HepG2 (cell line): ENCODE data around the gene SNRNP48. TPM values are rescaled to one million over a fixed set of nuclear protein-coding genes. Genes with fewer than 3 reads are reported as not detected.
A peak's percentile ranks its signal among the peaks of the same experiment; 100 is the strongest.

Experiments
- CBX1 ChIP-seq: IDR thresholded peaks from one replicate; pipeline ENCODE4 v1.6.1; 2016; ENCODE audit warnings: antibody characterized with exemption, low read depth
- CENPX ChIP-seq: sonication (generic); formaldehyde crosslinking; IDR thresholded peaks from 2 replicates; pipeline ENCODE4 v1.9.0; 2021; ENCODE audit warnings: mild to moderate bottlenecking, missing genetic modification reagents, moderate library complexity
- EHMT2 ChIP-seq: fragments of 200-600 bp; sonication (generic); IDR thresholded peaks from 2 replicates; pipeline ENCODE4 v1.7.0; 2017; ENCODE audit warnings: antibody characterized with exemption, low read depth, low read length, borderline replicate concordance
- GATAD2A ChIP-seq: IDR thresholded peaks from 2 replicates; pipeline ENCODE4 v1.6.1; 2016
- HES4 ChIP-seq: sonication (generic); formaldehyde crosslinking; IDR thresholded peaks from 2 replicates; pipeline ENCODE4 v1.9.0; 2021; ENCODE audit warnings: mild to moderate bottlenecking, missing genetic modification reagents, borderline replicate concordance
- HNF4A ChIP-seq: sonication (generic); formaldehyde crosslinking; IDR thresholded peaks from 2 replicates; pipeline ENCODE4 v1.4.0; 2020; ENCODE audit warnings: missing genetic modification reagents
- NR1H2 ChIP-seq: sonication (generic); formaldehyde crosslinking; IDR thresholded peaks from 2 replicates; pipeline ENCODE4 v1.8.1; 2022; ENCODE audit warnings: low read depth, missing genetic modification reagents, borderline replicate concordance
- PHF21A ChIP-seq: sonication (generic); formaldehyde crosslinking; IDR thresholded peaks from 2 replicates; pipeline ENCODE4 v1.5.0; 2020; ENCODE audit warnings: mild to moderate bottlenecking, missing genetic modification reagents
- PHF8 ChIP-seq: sonication (generic); formaldehyde crosslinking; IDR thresholded peaks from 2 replicates; pipeline ENCODE4 v1.5.0; 2020; ENCODE audit warnings: missing genetic modification reagents
- THYN1 ChIP-seq: sonication (generic); formaldehyde crosslinking; IDR thresholded peaks from 2 replicates; pipeline ENCODE4 v1.8.1; 2023; ENCODE audit warnings: low read depth, mild to moderate bottlenecking, moderate library complexity, missing genetic modification reagents, borderline replicate concordance
- TP53 ChIP-seq: sonication (generic); formaldehyde crosslinking; conservative IDR thresholded peaks from 2 replicates; pipeline ENCODE4 v1.4.0; 2020; ENCODE audit warnings: missing genetic modification reagents
- ZBTB20 ChIP-seq: sonication (generic); formaldehyde crosslinking; IDR thresholded peaks from 2 replicates; pipeline ENCODE4 v1.8.1; 2023; ENCODE audit warnings: missing genetic modification reagents, low read depth, mild to moderate bottlenecking, borderline replicate concordance
- ZNF17 ChIP-seq: sonication (generic); formaldehyde crosslinking; IDR thresholded peaks from 2 replicates; pipeline ENCODE4 v1.5.0; 2020; ENCODE audit warnings: mild to moderate bottlenecking, missing genetic modification reagents
- ZNF263 ChIP-seq: sonication (generic); formaldehyde crosslinking; IDR thresholded peaks from 2 replicates; pipeline ENCODE4 v1.4.0; 2020; ENCODE audit warnings: missing genetic modification reagents
- ZNF264 ChIP-seq: sonication (generic); formaldehyde crosslinking; IDR thresholded peaks from 2 replicates; pipeline ENCODE4 v1.4.0; 2020; ENCODE audit warnings: missing genetic modification reagents
- ZNF335 ChIP-seq: sonication (generic); formaldehyde crosslinking; IDR thresholded peaks from 2 replicates; pipeline ENCODE4 v1.4.0; 2020; ENCODE audit warnings: missing genetic modification reagents
- ZNF343 ChIP-seq: sonication (generic); formaldehyde crosslinking; IDR thresholded peaks from 2 replicates; pipeline ENCODE4 v1.4.0; 2020; ENCODE audit warnings: mild to moderate bottlenecking, missing genetic modification reagents
- ZNF557 ChIP-seq: sonication (generic); formaldehyde crosslinking; IDR thresholded peaks from 2 replicates; pipeline ENCODE4 v1.4.0; 2020; ENCODE audit warnings: missing genetic modification reagents
- ZSCAN12 ChIP-seq: sonication (generic); formaldehyde crosslinking; IDR thresholded peaks from 2 replicates; pipeline ENCODE4 v1.9.0; 2021; ENCODE audit warnings: mild to moderate bottlenecking, missing genetic modification reagents
- polyA plus RNA-seq, 8 experiments: library from polyadenylated mRNA; depleted of rRNA in 3 of 8; stranded (reverse) in 7 of 8; unstranded in 1 of 8; fragments of >200 nt; fragmentation: Illumina TruSeq in 4 of 8; extraction: Trizol in 4 of 8; gene quantifications; 2 replicates each; pipeline versions ENCODE4 v1.2.1 to v1.2.3, GENCODE V29; 2011 to 2016; ENCODE audit warnings: low read depth in 4 of 8, missing spikeins in 1 of 8, mixed read lengths in 1 of 8; ENCODE audit not compliant: insufficient read depth in 1 of 8
- total RNA-seq, 5 experiments: library from RNA; depleted of rRNA; stranded (reverse); fragments of >200 nt; fragmentation: Illumina TruSeq; extraction: Trizol; gene quantifications; 2 replicates each; pipeline ENCODE4 v1.2.3, GENCODE V29; 2016; ENCODE audit warnings: low read depth in 1 of 5
- TF ChIP-seq, protein P1 (sequence below): sonication (generic); formaldehyde crosslinking; conservative IDR thresholded peaks from 2 replicates; pipeline ENCODE4 v1.8.0; 2022; ENCODE audit warnings: low read depth, missing genetic modification reagents
- TF ChIP-seq, protein P2 (sequence below): IDR thresholded peaks from 2 replicates; pipeline ENCODE4 v1.6.1; 2018; ENCODE audit warnings: missing genetic modification reagents, mild to moderate bottlenecking, missing compliant biosample characterization
- TF ChIP-seq, protein P3 (sequence below): sonication (generic); IDR thresholded peaks from 2 replicates; pipeline ENCODE4 v1.6.1; 2016; ENCODE audit warnings: low read depth, borderline replicate concordance
- TF ChIP-seq, protein P4 (sequence below): IDR thresholded peaks from 2 replicates; pipeline ENCODE4 v1.6.1; 2012; ENCODE audit warnings: inconsistent platforms
- TF ChIP-seq, protein P5 (sequence below): sonication (generic); formaldehyde crosslinking; IDR thresholded peaks from 2 replicates; pipeline ENCODE4 v1.5.0; 2020; ENCODE audit warnings: missing genetic modification reagents
- TF ChIP-seq, protein P6 (sequence below): sonication (generic); formaldehyde crosslinking; IDR thresholded peaks from 2 replicates; pipeline ENCODE4 v1.5.1; 2020; ENCODE audit warnings: mild to moderate bottlenecking, missing genetic modification reagents, borderline replicate concordance

The SNRNP48 gene
- total and polyA plus RNA-seq, 2 of the 13 experiments (the other 11 are each of a cell fraction or from before 2014, with no cell fraction given) = 17.5 to 47.5 TPM

DNA sequence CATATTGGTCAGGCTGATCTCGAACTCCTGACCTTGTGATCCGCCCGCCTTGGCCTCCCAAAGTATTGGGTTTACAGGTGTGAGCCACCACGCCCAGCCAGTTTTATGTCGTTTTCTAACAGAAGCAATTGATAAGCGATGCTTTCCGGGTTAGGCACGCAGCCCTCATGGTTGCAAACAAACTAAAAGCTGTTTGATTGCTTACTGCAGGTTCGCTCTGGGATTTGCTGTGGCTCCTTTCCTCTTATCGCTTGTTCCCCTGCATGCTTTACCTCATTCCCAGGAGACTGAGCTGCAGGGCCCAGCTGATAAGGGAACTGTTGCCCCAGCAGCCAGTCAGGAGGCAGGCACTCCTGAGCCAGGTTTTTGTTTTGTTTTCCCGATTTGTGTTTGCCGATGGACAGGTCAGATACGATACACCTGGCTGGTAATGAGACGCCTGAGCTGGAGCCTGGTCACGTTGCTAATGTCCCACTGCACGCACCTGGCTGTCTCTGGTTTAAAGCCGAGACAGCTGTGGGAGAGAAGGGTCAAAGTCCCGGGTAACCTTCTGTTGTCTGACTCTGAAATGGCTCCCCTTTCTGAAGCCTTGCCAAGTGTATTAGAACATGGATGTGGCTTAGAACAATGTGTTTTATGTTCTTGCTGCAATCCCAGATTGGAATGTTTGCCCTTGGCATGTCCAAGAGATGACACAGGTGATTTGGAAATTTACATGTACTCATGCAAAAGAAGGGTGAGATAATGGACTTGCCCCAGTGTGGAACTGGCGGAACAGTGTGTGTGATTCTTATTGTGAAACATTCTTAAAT, 28.6 kb upstream of the SNRNP48 start (continued):
- TF ChIP-seq, protein P1, sequence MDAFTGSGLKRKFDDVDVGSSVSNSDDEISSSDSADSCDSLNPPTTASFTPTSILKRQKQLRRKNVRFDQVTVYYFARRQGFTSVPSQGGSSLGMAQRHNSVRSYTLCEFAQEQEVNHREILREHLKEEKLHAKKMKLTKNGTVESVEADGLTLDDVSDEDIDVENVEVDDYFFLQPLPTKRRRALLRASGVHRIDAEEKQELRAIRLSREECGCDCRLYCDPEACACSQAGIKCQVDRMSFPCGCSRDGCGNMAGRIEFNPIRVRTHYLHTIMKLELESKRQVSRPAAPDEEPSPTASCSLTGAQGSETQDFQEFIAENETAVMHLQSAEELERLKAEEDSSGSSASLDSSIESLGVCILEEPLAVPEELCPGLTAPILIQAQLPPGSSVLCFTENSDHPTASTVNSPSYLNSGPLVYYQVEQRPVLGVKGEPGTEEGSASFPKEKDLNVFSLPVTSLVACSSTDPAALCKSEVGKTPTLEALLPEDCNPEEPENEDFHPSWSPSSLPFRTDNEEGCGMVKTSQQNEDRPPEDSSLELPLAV (CRISPR knock-in tag) = no peak; the same call in 1 of the 2 replicates
- peak; percentile 100 for TF ChIP-seq PHF21A (CRISPR knock-in tag)
- TF ChIP-seq, protein P2, sequence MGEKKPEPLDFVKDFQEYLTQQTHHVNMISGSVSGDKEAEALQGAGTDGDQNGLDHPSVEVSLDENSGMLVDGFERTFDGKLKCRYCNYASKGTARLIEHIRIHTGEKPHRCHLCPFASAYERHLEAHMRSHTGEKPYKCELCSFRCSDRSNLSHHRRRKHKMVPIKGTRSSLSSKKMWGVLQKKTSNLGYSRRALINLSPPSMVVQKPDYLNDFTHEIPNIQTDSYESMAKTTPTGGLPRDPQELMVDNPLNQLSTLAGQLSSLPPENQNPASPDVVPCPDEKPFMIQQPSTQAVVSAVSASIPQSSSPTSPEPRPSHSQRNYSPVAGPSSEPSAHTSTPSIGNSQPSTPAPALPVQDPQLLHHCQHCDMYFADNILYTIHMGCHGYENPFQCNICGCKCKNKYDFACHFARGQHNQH (CRISPR knock-in tag) = peak; percentile 99
- peak; percentile 26; the same call in 1 of the 2 replicates for TF ChIP-seq ZNF343 (CRISPR knock-in tag)
- TF ChIP-seq CENPX (CRISPR knock-in tag) = no peak
- no peak for TF ChIP-seq ZNF557
- peak; percentile 16 for TF ChIP-seq CBX1
- no peak; the same call in none of the 2 replicates for TF ChIP-seq ZBTB20 (CRISPR knock-in tag)
- 0 out of 2 replicates have a peak, but pooled peaks have one; percentile 73 for TF ChIP-seq TP53 (CRISPR knock-in tag)
- TF ChIP-seq, protein P3, sequence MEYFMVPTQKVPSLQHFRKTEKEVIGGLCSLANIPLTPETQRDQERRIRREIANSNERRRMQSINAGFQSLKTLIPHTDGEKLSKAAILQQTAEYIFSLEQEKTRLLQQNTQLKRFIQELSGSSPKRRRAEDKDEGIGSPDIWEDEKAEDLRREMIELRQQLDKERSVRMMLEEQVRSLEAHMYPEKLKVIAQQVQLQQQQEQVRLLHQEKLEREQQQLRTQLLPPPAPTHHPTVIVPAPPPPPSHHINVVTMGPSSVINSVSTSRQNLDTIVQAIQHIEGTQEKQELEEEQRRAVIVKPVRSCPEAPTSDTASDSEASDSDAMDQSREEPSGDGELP = peak; percentile 99
- TF ChIP-seq ZNF17 (CRISPR knock-in tag) = no peak
- no peak for TF ChIP-seq ZNF335 (CRISPR knock-in tag)
- TF ChIP-seq, protein P4, sequence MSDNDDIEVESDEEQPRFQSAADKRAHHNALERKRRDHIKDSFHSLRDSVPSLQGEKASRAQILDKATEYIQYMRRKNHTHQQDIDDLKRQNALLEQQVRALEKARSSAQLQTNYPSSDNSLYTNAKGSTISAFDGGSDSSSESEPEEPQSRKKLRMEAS = peak; percentile 92
- TF ChIP-seq, protein P5, sequence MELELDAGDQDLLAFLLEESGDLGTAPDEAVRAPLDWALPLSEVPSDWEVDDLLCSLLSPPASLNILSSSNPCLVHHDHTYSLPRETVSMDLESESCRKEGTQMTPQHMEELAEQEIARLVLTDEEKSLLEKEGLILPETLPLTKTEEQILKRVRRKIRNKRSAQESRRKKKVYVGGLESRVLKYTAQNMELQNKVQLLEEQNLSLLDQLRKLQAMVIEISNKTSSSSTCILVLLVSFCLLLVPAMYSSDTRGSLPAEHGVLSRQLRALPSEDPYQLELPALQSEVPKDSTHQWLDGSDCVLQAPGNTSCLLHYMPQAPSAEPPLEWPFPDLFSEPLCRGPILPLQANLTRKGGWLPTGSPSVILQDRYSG = no peak
- peak; percentile 98 for TF ChIP-seq GATAD2A
- TF ChIP-seq ZNF264 (CRISPR knock-in tag) = peak; percentile 69
- TF ChIP-seq HNF4A (CRISPR knock-in tag) = peak; percentile 98
- no peak; the same call in 1 of the 2 replicates for TF ChIP-seq ZNF263 (CRISPR knock-in tag)
- no peak for TF ChIP-seq ZSCAN12
- TF ChIP-seq HES4 (CRISPR knock-in tag) = no peak
- TF ChIP-seq, protein P6, sequence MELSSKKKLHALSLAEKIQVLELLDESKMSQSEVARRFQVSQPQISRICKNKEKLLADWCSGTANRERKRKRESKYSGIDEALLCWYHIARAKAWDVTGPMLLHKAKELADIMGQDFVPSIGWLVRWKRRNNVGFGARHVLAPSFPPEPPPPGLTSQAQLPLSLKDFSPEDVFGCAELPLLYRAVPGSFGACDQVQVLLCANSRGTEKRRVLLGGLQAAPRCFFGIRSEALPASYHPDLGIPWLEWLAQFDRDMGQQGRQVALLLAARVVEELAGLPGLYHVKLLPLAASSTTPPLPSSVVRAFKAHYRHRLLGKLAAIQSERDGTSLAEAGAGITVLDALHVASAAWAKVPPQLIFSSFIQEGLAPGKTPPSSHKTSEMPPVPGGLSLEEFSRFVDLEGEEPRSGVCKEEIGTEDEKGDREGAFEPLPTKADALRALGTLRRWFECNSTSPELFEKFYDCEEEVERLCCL (CRISPR knock-in tag) = no peak
- peak; percentile 88 for TF ChIP-seq THYN1 (CRISPR knock-in tag)
- peak; percentile 50; the same call in 1 of the 2 replicates for TF ChIP-seq PHF8 (CRISPR knock-in tag)
- TF ChIP-seq EHMT2 = peak; percentile 63; the same call in 1 of the 2 replicates
- TF ChIP-seq NR1H2 (CRISPR knock-in tag) = no peak
